HCT116 (cell line): ENCODE measurements around the gene IMMP2L. TPM values are rescaled to one million over a fixed set of nuclear protein-coding genes. Genes with fewer than 3 reads are reported as not detected.

ENCODE experiments used
- ATAC-seq: fragments of 200-7000 bp; cut with Tn5 transposase; 2 replicates; pipeline ENCODE4 v1.9.1; 2020; ENCODE audit warnings: mild to moderate bottlenecking, moderate library complexity
- BruUV-seq: library from RNA; stranded (reverse); fragments of 400-500 nt; replicated peaks from 2 replicates; lab custom pipeline; 2021; lab: Mats Ljungman, UMichigan
- CTCF ChIA-PET: fragments of 300-600 bp; sonication (Branson Sonifier 250); formaldehyde crosslinking; loops from one replicate; lab custom pipeline; 2021; ENCODE audit warnings: antibody characterized with exemption; lab: Charles Lee
- POLR2A ChIA-PET: fragments of 300-600, 350-600 bp; sonication (Branson Sonifier 250); formaldehyde crosslinking; loops from one replicate; lab custom pipeline; 2021; ENCODE audit warnings: antibody characterized with exemption; lab: Charles Lee
- RAD21 ChIA-PET, 2 experiments: fragments of 300-600 bp; sonication (Branson Sonifier 250); formaldehyde crosslinking; loops; one replicate each; lab custom pipeline; 2023; ENCODE audit warnings: low total read pairs in 2 of 2; ENCODE audit not compliant: uncharacterized antibody in 2 of 2, unreplicated experiment in 2 of 2, low non-redundant PET in 1 of 2; lab: Charles Lee
- DNase-seq: peaks from one replicate; pipeline ENCODE4 v3.0.0-alpha.2; 2010; ENCODE audit warnings: low read depth, low spot score
- H2AFZ ChIP-seq: fragments of 200-600 bp; shearing (Covaris generic), sonication (generic); 2 replicates; pipeline ENCODE4 v1.6.1; 2017; ENCODE audit warnings: low read depth, mixed run types, mixed read lengths, antibody characterized with exemption, low read length; ENCODE audit not compliant: poor library complexity, severe bottlenecking
- H3K27ac ChIP-seq: 2 replicates; pipeline ENCODE4 v1.5.1; 2012; ENCODE audit warnings: low read depth, low read length
- H3K27me3 ChIP-seq: fragments of 200-600 bp; sonication (generic); 2 replicates; pipeline ENCODE4 v1.6.1; 2016; ENCODE audit warnings: mixed run types, low read length, mixed read lengths; ENCODE audit not compliant: insufficient read depth
- H3K36me3 ChIP-seq, 2 experiments: fragments of 200-500 bp in 1 of 2; fragments of 200-600 bp in 1 of 2; sonication (Bioruptor generic) in 1 of 2; sonication (generic) in 1 of 2; 2 replicates each; pipeline versions ENCODE4 v1.5.1 to v1.6.1; 2014 to 2016; ENCODE audit warnings: low read length in 2 of 2, inconsistent platforms in 1 of 2, mixed read lengths in 1 of 2, mixed run types in 1 of 2; ENCODE audit not compliant: insufficient read depth in 2 of 2, control insufficient read depth in 1 of 2
- H3K4me1 ChIP-seq, 2 experiments: fragments of 200-600 bp in 1 of 2; sonication (generic) in 1 of 2; 2 replicates each; pipeline versions ENCODE4 v1.5.1 to v1.6.1; 2012 to 2017; ENCODE audit warnings: low read length in 2 of 2, inconsistent platforms in 1 of 2, mild to moderate bottlenecking in 1 of 2, mixed read lengths in 1 of 2, mixed run types in 1 of 2, moderate library complexity in 1 of 2; ENCODE audit not compliant: insufficient read depth in 2 of 2, control insufficient read depth in 1 of 2
- H3K4me2 ChIP-seq: fragments of 200-600 bp; sonication (generic); 2 replicates; pipeline ENCODE4 v1.6.1; 2017; ENCODE audit warnings: mixed run types, low read length, mixed read lengths
- H3K4me3 ChIP-seq, 2 experiments: fragments of 200-600 bp in 1 of 2; sonication (generic) in 1 of 2; replicated peaks in 1 of 2; 2 replicates each; pipeline ENCODE4 v1.5.1; 2011 to 2016; ENCODE audit warnings: low read length in 2 of 2, control low read depth in 1 of 2, low read depth in 1 of 2, mild to moderate bottlenecking in 1 of 2, mixed read lengths in 1 of 2, mixed run types in 1 of 2
- H3K79me2 ChIP-seq: fragments of 200-600 bp; sonication (generic); 2 replicates; pipeline ENCODE4 v1.6.1; 2017; ENCODE audit warnings: mild to moderate bottlenecking, mixed run types, low read length, moderate library complexity, mixed read lengths; ENCODE audit not compliant: insufficient read depth
- H3K9ac ChIP-seq: fragments of 200-600 bp; sonication (generic); 2 replicates; pipeline ENCODE4 v1.6.1; 2016; ENCODE audit warnings: low read length, mixed read lengths
- H3K9me2 ChIP-seq: fragments of 200-600 bp; sonication (generic), shearing (Covaris generic); 2 replicates; pipeline ENCODE4 v1.6.1; 2017; ENCODE audit warnings: mixed run types, mild to moderate bottlenecking, moderate library complexity; ENCODE audit not compliant: insufficient read depth
- H3K9me3 ChIP-seq, 2 experiments: fragments of 200-500 bp in 1 of 2; fragments of 200-600 bp in 1 of 2; sonication (Bioruptor generic) in 1 of 2; sonication (generic) in 1 of 2; 2 replicates each; pipeline ENCODE4 v1.6.1; 2014 to 2017; ENCODE audit warnings: low read length in 2 of 2, mixed read lengths in 2 of 2, inconsistent platforms in 1 of 2, low read depth in 1 of 2, mild to moderate bottlenecking in 1 of 2, mixed run types in 1 of 2, moderate library complexity in 1 of 2; ENCODE audit not compliant: control insufficient read depth in 1 of 2, insufficient read depth in 1 of 2
- H4K20me1 ChIP-seq: fragments of 200-600 bp; sonication (generic), shearing (Covaris generic); 2 replicates; pipeline ENCODE4 v1.6.1; 2017; ENCODE audit warnings: mixed run types, mild to moderate bottlenecking, moderate library complexity; ENCODE audit not compliant: insufficient read depth
- EGR1 ChIP-seq: IDR thresholded peaks from 2 replicates; pipeline ENCODE4 v1.6.1; 2012; ENCODE audit warnings: low read depth
- EZH2phosphoT487 ChIP-seq: fragments of 200-600 bp; IDR thresholded peaks from 2 replicates; pipeline ENCODE4 v1.6.1; 2018; ENCODE audit warnings: antibody characterized with exemption, borderline replicate concordance
- JUND ChIP-seq: IDR thresholded peaks from 2 replicates; pipeline ENCODE4 v1.6.1; 2012
- POLR2AphosphoS5 ChIP-seq: IDR thresholded peaks from 2 replicates; pipeline ENCODE4 v1.6.1; 2011; ENCODE audit warnings: mild to moderate bottlenecking, low read depth, low read length, moderate library complexity
- SP1 ChIP-seq: IDR thresholded peaks from 2 replicates; pipeline ENCODE4 v1.6.1; 2012; ENCODE audit warnings: low read depth
- ZBTB33 ChIP-seq: IDR thresholded peaks from 2 replicates; pipeline ENCODE4 v1.6.1; 2011; ENCODE audit warnings: mild to moderate bottlenecking, low read length, moderate library complexity; ENCODE audit not compliant: insufficient replicate concordance; ENCODE audit errors: extremely low read depth
- ZNF274 ChIP-seq: fragments of 200-500 bp; sonication (Bioruptor generic); IDR thresholded peaks from 2 replicates; pipeline ENCODE4 v1.6.1; 2014; ENCODE audit warnings: mild to moderate bottlenecking, low read depth, low read length, inconsistent platforms
- intact Hi-C: fragments of 100-400 bp; cut with micrococcal nuclease; formaldehyde crosslinking; loops from 2 replicates; pipeline ENCODE4 v1.10.0; 2022
- total RNA-seq: library from RNA; stranded (reverse); gene quantifications from one replicate; pipeline ENCODE4 v1.2.1, GENCODE V29; 2021; ENCODE audit not compliant: unreplicated experiment
- TF ChIP-seq, protein P1 (sequence below): IDR thresholded peaks from 2 replicates; pipeline ENCODE4 v1.6.1; 2012; ENCODE audit warnings: low read depth

The IMMP2L gene
- total RNA-seq, 1 experiment from 2014 or later: 21.1 TPM

- DNase-seq: no peak
These were observed 199.7 kb downstream of the IMMP2L start for GRCh38 chr7:111362506-111363054.

DNA sequence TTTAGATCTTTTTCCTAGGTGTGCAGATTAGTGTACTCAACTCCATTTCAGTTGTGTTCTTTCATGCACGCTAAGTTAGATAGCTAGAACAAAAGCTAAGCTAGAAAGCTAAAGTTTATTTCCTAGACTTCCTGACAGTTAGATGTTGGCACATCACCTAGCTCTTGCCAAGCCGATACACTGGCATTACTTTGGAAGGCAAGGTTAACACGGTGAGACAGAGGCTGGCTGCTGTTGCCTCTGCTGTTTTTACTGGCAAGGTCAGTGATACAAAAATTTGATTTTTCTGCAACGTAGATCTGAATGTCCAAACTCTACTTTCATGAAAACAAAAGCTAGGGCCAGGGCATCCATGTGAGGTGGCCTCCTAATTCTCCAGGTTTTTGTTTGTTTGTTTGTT is 203.4 kb downstream of the IMMP2L start:
- H3K4me3 ChIP-seq: no peak overlapping the region
- no peak overlapping the region for H3K9ac ChIP-seq
- H3K79me2 ChIP-seq: no peaks in the 10 kb centered on the region
- TF ChIP-seq ZNF274 (no peak), EGR1 (no peak), JUND (no peak), EZH2phosphoT487 (no peak), POLR2AphosphoS5 (no peak)
- TF ChIP-seq, protein P1, sequence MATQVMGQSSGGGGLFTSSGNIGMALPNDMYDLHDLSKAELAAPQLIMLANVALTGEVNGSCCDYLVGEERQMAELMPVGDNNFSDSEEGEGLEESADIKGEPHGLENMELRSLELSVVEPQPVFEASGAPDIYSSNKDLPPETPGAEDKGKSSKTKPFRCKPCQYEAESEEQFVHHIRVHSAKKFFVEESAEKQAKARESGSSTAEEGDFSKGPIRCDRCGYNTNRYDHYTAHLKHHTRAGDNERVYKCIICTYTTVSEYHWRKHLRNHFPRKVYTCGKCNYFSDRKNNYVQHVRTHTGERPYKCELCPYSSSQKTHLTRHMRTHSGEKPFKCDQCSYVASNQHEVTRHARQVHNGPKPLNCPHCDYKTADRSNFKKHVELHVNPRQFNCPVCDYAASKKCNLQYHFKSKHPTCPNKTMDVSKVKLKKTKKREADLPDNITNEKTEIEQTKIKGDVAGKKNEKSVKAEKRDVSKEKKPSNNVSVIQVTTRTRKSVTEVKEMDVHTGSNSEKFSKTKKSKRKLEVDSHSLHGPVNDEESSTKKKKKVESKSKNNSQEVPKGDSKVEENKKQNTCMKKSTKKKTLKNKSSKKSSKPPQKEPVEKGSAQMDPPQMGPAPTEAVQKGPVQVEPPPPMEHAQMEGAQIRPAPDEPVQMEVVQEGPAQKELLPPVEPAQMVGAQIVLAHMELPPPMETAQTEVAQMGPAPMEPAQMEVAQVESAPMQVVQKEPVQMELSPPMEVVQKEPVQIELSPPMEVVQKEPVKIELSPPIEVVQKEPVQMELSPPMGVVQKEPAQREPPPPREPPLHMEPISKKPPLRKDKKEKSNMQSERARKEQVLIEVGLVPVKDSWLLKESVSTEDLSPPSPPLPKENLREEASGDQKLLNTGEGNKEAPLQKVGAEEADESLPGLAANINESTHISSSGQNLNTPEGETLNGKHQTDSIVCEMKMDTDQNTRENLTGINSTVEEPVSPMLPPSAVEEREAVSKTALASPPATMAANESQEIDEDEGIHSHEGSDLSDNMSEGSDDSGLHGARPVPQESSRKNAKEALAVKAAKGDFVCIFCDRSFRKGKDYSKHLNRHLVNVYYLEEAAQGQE: no peak
- no peaks in the 10 kb centered on the region for H3K9me3 ChIP-seq
- no peak overlapping the region for H3K4me2 ChIP-seq
- no peaks in the 10 kb centered on the region for H4K20me1 ChIP-seq
- H3K27ac ChIP-seq: no peak overlapping the region
- peaks cover 11 to 20% of the 10 kb centered on the region in 2 experiments for H3K4me1 ChIP-seq
- no peak overlapping the region for H2AFZ ChIP-seq
- RAD21 ChIA-PET: no interaction called here
- CTCF ChIA-PET: no interaction called here
- DNase-seq (no peak), ATAC-seq (no peak)
- H3K27me3 ChIP-seq: no peaks in the 10 kb centered on the region
- no TSS peak for BruUV-seq
- intact Hi-C loops: no loop called here
- H3K9me2 ChIP-seq: no peaks in the 10 kb centered on the region
- POLR2A ChIA-PET: no interaction called here
- no peaks in the 10 kb centered on the region for H3K36me3 ChIP-seq

More at GRCh38 chr7:111362506-111363054, 199.7 kb downstream of the IMMP2L start:
- Histone ChIP-seq H3K9ac (no peak overlapping the region), H3K4me3 (no peak overlapping the region), H3K4me1 (peaks cover 23 to 28% of the 10 kb centered on the region in 2 experiments), H3K9me3 (no peaks in the 10 kb centered on the region), H2AFZ (no peak overlapping the region), H3K9me2 (no peaks in the 10 kb centered on the region), H3K27me3 (no peaks in the 10 kb centered on the region), H4K20me1 (no peaks in the 10 kb centered on the region), H3K36me3 (no peaks in the 10 kb centered on the region), H3K79me2 (no peaks in the 10 kb centered on the region), H3K4me2 (peak overlapping the region; percentile 34), H3K27ac (no peak overlapping the region)
- CTCF ChIA-PET: no interaction called here
- no peak for ATAC-seq
- intact Hi-C loops: no loop called here
- TF ChIP-seq SP1 (0 out of 2 replicates have a peak, but pooled peaks have one; percentile 15), ZBTB33 (no peak)
- BruUV-seq: no TSS peak
- RAD21 ChIA-PET: no interaction called here
- POLR2A ChIA-PET: no interaction called here
